Activated CD8-positive, alpha-beta memory T cell treated with anti-CD3 and anti-CD28 coated beads for 4 hours (primary cell): ENCODE measurements around the gene PSMD9.
"Not testable (repeated sequence)": the region's sequence is repeated elsewhere in the genome, so short reads cannot be mapped to it uniquely, and the experiment has no call there.

ENCODE experiments used
- DNase-seq, 2 donors: peaks; one replicate each; pipeline ENCODE4 v3.0.0-alpha.2; 2020; ENCODE audit warnings: low read depth in 2 of 2

PSMD9 gene

GRCh38 chr12:121873216-121873569, 15.4 kb upstream of the PSMD9 start:
- DNase-seq = no peak

GRCh38 chr12:121874071-121874470, 14.5 kb upstream of the PSMD9 start:
- no peak for DNase-seq

- no peak for DNase-seq
Measured at GRCh38 chr12:121875582-121875981, 13.0 kb upstream of the PSMD9 start.

- not testable (repeated sequence) for DNase-seq
Measured at GRCh38 chr12:121876080-121876447, 12.5 kb upstream of the PSMD9 start.

- no peak for DNase-seq
Measured at GRCh38 chr12:121883315-121883660, 5.3 kb upstream of the PSMD9 start.

GRCh38 chr12:121885129-121885528, 3.5 kb upstream of the PSMD9 start:
- not testable (repeated sequence) for DNase-seq

- DNase-seq = no peak
Measured at GRCh38 chr12:121888083-121888477, 510 bp upstream of the PSMD9 start.

GRCh38 chr12:121889274-121889624, 659 bp downstream of the PSMD9 start:
- no peak for DNase-seq

GRCh38 chr12:121889661-121890060, 1.1 kb downstream of the PSMD9 start:
- not testable (repeated sequence) for DNase-seq

- DNase-seq = no peak
Measured at GRCh38 chr12:121892673-121893561, 4.3 kb downstream of the PSMD9 start.

GRCh38 chr12:121893961-121894460, 5.4 kb downstream of the PSMD9 start:
- no peak for DNase-seq

GRCh38 chr12:121894633-121895032, 6.0 kb downstream of the PSMD9 start:
- DNase-seq = no peak

GRCh38 chr12:121898287-121898686, 9.7 kb downstream of the PSMD9 start:
- DNase-seq = no peak

GRCh38 chr12:121899590-121899989, 11.0 kb downstream of the PSMD9 start:
- no peak for DNase-seq

GRCh38 chr12:121903202-121903601, 14.6 kb downstream of the PSMD9 start:
- DNase-seq = no peak

GRCh38 chr12:121905746-121906145, 17.2 kb downstream of the PSMD9 start:
- no peak for DNase-seq

GRCh38 chr12:121908702-121909101, 20.1 kb downstream of the PSMD9 start:
- no peak for DNase-seq

GRCh38 chr12:121911824-121912585, 23.4 kb downstream of the PSMD9 start:
- DNase-seq = no peak

- DNase-seq = no peak
Measured at GRCh38 chr12:121915841-121916321, 27.3 kb downstream of the PSMD9 start.

- no peak for DNase-seq
Measured at GRCh38 chr12:121916719-121917118, 28.1 kb downstream of the PSMD9 start.

- peak; percentile 89 to 90 for DNase-seq
Measured at GRCh38 chr12:121917950-121918678, 29.5 kb downstream of the PSMD9 start, which contains the start of gene CFAP251. CFAP251 (plus strand) TSS chr12:121918592; CDS start chr12:121921306, 2,714 bp downstream.

- DNase-seq = no peak
Measured at GRCh38 chr12:121918679-121919038, 30.1 kb downstream of the PSMD9 start.
